ENCODE measurements around the gene ZNF800. TPM values are rescaled to one million over a fixed set of nuclear protein-coding genes. Genes with fewer than 3 reads are reported as not detected.

The ZNF800 gene
- total RNA-seq, 2 experiments from 2014 or later: 73.9 to 78.9 TPM

GRCh38 chr7:127366680-127367079 is 25.8 kb downstream of the ZNF800 start:
- Mint-ChIP-seq H3K36me3 (ENCODE audit: low read depth) (peaks cover 9% of the 10 kb centered on the region), H3K27ac (no peak overlapping the region), H3K4me1 (ENCODE audit: low read depth) (peaks cover 48% of the 10 kb centered on the region), H3K27me3 (no peaks in the 10 kb centered on the region), H3K4me3 (no peak overlapping the region), H3K9me3 (no peaks in the 10 kb centered on the region)
- DNase-seq (no peak), ATAC-seq (ENCODE audit: poor library complexity) (no peak)
- TF ChIP-seq, protein P1, sequence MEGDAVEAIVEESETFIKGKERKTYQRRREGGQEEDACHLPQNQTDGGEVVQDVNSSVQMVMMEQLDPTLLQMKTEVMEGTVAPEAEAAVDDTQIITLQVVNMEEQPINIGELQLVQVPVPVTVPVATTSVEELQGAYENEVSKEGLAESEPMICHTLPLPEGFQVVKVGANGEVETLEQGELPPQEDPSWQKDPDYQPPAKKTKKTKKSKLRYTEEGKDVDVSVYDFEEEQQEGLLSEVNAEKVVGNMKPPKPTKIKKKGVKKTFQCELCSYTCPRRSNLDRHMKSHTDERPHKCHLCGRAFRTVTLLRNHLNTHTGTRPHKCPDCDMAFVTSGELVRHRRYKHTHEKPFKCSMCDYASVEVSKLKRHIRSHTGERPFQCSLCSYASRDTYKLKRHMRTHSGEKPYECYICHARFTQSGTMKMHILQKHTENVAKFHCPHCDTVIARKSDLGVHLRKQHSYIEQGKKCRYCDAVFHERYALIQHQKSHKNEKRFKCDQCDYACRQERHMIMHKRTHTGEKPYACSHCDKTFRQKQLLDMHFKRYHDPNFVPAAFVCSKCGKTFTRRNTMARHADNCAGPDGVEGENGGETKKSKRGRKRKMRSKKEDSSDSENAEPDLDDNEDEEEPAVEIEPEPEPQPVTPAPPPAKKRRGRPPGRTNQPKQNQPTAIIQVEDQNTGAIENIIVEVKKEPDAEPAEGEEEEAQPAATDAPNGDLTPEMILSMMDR (IDR thresholded peaks at IDR 0.05): no peak
- ChIA-PET POLR2A (interaction anchor here (6.9 kb wide), 1 partner anchor 25 kb away, joined by 33 read pairs; the partner anchor contains the start of gene ZNF800), CTCF (interaction anchor here (2.6 kb wide), 1 partner anchor 19 kb away, joined by 8 read pairs; no protein-coding TSS in a partner anchor)
- intact Hi-C loops (cut with DNase I, micrococcal nuclease): no loop called here
- Histone ChIP-seq H3K27me3 (ENCODE audit: control insufficient read depth in 1 of 2, insufficient read depth in 2 of 2, low read length in 2 of 2) (no peaks in the 10 kb centered on the region), H3K9me3 (ENCODE audit: control insufficient read depth in 1 of 2, insufficient read depth in 1 of 2, low read length in 2 of 2) (no peaks in the 10 kb centered on the region), H3K4me1 (ENCODE audit: insufficient read depth, low read length) (no peaks in the 10 kb centered on the region), H3K27ac (ENCODE audit: low read depth in 1 of 2, low read length in 2 of 2) (no peak overlapping the region), H3K36me3 (ENCODE audit: insufficient read depth, low read length) (peaks cover 61% of the 10 kb centered on the region), H3K4me3 (ENCODE audit: low read length) (no peak overlapping the region)

DNA sequence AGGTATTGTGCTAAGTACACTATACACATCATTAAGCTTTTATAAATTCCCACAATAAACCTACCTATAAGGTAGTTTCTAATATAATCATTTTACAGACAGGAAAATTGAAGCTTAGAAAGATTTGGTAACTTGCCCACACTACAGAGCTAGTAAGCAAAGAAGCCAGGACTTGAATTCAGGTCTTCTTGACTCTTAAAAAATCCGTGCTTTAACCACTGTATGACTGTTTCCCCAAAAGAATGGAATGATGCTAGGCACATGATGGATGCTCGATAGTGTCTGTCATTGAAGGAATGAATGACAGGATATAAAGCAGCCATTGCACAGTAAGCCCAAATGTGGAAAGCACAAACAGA is 26.6 kb downstream of the ZNF800 start:
- Histone ChIP-seq H3K4me1 (ENCODE audit: insufficient read depth, low read length) (no peaks in the 10 kb centered on the region), H3K4me3 (ENCODE audit: low read length) (no peak overlapping the region), H3K27ac (ENCODE audit: low read depth in 1 of 2, low read length in 2 of 2) (no peak overlapping the region), H3K27me3 (ENCODE audit: control insufficient read depth in 1 of 2, insufficient read depth in 2 of 2, low read length in 2 of 2) (no peaks in the 10 kb centered on the region), H3K36me3 (ENCODE audit: insufficient read depth, low read length) (peaks cover 59% of the 10 kb centered on the region), H3K9me3 (ENCODE audit: control insufficient read depth in 1 of 2, insufficient read depth in 1 of 2, low read length in 2 of 2) (no peaks in the 10 kb centered on the region)
- H3K4me1 Mint-ChIP-seq (ENCODE audit: low read depth): peaks cover 43% of the 10 kb centered on the region
- ChIA-PET CTCF (interaction anchor here (2.6 kb wide), 1 partner anchor 18 kb away, joined by 8 read pairs; no protein-coding TSS in a partner anchor), POLR2A (interaction anchor here (6.9 kb wide), 1 partner anchor 26 kb away, joined by 33 read pairs; the partner anchor contains the start of gene ZNF800)
- TF ChIP-seq, protein P1 (IDR thresholded peaks at IDR 0.05): no peak
- H3K27me3 Mint-ChIP-seq: no peaks in the 10 kb centered on the region
- intact Hi-C loops (cut with DNase I, micrococcal nuclease): no loop called here
- DNase-seq: no peak
- no peak overlapping the region for H3K4me3 Mint-ChIP-seq
- H3K27ac Mint-ChIP-seq: no peak overlapping the region
- H3K9me3 Mint-ChIP-seq: no peaks in the 10 kb centered on the region
- H3K36me3 Mint-ChIP-seq (ENCODE audit: low read depth): peaks cover 9% of the 10 kb centered on the region
- ATAC-seq (ENCODE audit: poor library complexity): no peak

DNA sequence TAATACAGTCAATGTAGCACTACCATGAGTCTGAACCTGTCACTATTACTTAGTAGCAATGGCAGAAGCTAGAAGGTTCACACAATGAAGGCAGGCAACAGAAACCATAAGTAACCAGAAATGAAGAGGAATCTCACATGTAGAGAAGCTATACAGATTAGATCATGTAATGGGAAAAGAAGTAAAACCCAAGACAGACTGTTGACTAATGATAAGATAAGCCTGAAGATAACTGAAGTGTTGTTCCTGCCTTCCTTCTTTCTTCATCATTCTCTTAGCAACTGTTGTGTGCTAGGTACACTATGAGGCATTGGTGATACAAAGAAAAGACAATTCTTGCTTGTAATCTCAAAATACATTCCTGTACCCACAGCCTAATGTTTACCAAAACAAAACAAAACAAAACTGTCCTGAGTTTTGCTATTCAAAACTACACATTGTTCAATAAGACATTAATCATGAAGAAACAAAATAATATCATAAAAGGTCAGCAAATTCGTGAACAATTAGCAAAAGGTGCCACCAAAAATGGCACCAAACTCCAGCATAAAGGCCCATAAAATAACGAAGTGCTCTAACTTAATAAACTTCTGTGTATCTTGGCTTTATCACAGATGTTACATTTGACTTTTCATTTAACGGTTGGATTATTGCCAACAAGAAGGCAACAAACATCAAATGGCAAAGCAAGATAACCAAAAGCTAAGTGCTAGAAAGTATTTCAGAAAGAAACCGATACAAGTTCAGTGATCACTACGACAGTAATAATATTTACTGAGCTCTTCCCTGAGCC is 27.1 kb downstream of the ZNF800 start:
- no peak overlapping the region for H3K4me3 ChIP-seq (ENCODE audit: low read length)
- TF ChIP-seq, protein P1 (IDR thresholded peaks at IDR 0.05): no peak
- ATAC-seq (ENCODE audit: poor library complexity) (no peak), DNase-seq (no peak)
- no peaks in the 10 kb centered on the region for H3K9me3 ChIP-seq (ENCODE audit: control insufficient read depth in 1 of 2, insufficient read depth in 1 of 2, low read length in 2 of 2)
- intact Hi-C loops (cut with DNase I, micrococcal nuclease): no loop called here
- H3K36me3 Mint-ChIP-seq (ENCODE audit: low read depth): peaks cover 10% of the 10 kb centered on the region
- H3K27ac ChIP-seq (ENCODE audit: low read depth in 1 of 2, low read length in 2 of 2): no peak overlapping the region
- H3K4me1 Mint-ChIP-seq (ENCODE audit: low read depth): peaks cover 43% of the 10 kb centered on the region
- POLR2A ChIA-PET: interaction anchor here (6.9 kb wide), 1 partner anchor 27 kb away, joined by 33 read pairs; the partner anchor contains the start of gene ZNF800
- no peaks in the 10 kb centered on the region for H3K4me1 ChIP-seq (ENCODE audit: insufficient read depth, low read length)
- H3K9me3 Mint-ChIP-seq: no peaks in the 10 kb centered on the region
- CTCF ChIA-PET: interaction anchor here (2.6 kb wide), 1 partner anchor 18 kb away, joined by 8 read pairs; no protein-coding TSS in a partner anchor
- peak overlapping the region; percentile 28 for H3K27ac Mint-ChIP-seq
- no peak overlapping the region for H3K4me3 Mint-ChIP-seq
- H3K27me3 ChIP-seq (ENCODE audit: control insufficient read depth in 1 of 2, insufficient read depth in 2 of 2, low read length in 2 of 2): no peaks in the 10 kb centered on the region
- no peaks in the 10 kb centered on the region for H3K27me3 Mint-ChIP-seq
- peaks cover 58% of the 10 kb centered on the region for H3K36me3 ChIP-seq (ENCODE audit: insufficient read depth, low read length)

Data from CD4-positive, alpha-beta T cell (primary cell).